ENCODE results near the gene KCTD2.

Gene KCTD2

GRCh38 chr17:75075597-75076336 is 28.7 kb downstream of the KCTD2 start:
- no peak for DNase-seq (ENCODE audit: low read depth, low spot score)

DNA sequence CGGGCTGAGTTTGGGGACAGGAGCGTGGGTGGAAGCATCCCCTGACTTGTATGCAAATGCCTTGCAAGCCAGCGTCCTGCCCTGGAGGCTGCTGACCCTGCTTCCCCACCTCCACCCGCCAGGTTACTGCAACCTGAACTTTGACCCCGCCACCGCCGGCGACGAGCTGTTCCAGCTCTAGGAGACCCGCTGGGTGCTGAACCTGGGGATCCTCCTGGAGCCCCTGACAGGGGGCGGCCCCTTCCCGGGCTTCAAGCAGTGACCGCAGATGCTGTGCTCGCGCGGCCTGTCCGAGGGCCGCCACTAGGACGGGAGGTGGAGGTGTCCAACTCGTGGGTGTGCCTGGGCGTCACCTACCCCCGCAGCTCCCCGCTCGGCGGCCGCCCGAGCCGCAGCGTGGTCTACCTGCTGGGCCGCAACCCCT is 30.1 kb downstream of the KCTD2 start:
- no peak for DNase-seq (ENCODE audit: low read depth, low spot score)

DNA sequence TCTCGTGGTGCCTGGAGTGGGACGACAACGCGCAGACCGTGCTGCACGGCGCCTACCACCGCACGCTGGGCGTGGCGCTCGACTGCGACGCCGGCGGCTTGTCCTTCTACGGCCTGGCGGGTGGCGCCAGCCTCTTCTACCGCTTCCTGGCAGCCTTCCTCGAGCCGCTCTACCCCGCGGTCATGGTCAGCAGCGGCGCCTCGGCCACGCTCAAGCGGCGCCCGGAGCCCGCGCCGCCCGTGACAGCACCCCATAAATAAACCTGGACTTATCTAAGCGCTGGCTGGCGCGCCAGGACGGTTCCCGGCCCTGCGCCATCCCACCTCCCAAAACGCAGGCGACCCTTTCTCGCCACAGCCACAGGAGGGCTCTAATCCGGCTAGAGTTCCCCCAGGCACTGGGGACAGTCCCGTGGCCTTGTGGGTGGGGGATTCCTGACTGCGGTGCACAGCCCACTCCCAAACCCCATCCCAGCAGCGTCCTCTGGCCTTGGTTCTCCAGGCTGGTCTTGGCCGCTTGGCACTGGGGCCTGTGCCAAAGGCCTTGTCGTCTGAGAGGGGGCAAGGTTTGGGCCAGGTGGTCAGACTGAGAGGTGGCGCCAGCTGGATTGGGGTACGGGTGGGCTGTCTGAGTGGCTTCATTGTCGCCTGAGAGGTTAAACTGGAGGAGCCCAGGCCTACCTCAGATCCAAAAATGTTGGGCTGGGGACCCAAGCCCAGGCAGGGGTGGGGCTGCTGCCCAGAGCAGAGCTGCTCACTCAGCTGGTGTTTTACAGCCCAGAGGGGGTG is 30.7 kb downstream of the KCTD2 start:
- peak; percentile 69 for DNase-seq (ENCODE audit: low read depth, low spot score)

- DNase-seq (ENCODE audit: low read depth, low spot score), result peak; percentile 90
Measured at GRCh38 chr17:75078284-75079022, 31.4 kb downstream of the KCTD2 start.

GRCh38 chr17:75079023-75079373 is 32.0 kb downstream of the KCTD2 start:
- no peak for DNase-seq (ENCODE audit: low read depth, low spot score)

GRCh38 chr17:75081611-75082540 is 34.9 kb downstream of the KCTD2 start:
- DNase-seq (ENCODE audit: low read depth, low spot score), result no peak

DNA sequence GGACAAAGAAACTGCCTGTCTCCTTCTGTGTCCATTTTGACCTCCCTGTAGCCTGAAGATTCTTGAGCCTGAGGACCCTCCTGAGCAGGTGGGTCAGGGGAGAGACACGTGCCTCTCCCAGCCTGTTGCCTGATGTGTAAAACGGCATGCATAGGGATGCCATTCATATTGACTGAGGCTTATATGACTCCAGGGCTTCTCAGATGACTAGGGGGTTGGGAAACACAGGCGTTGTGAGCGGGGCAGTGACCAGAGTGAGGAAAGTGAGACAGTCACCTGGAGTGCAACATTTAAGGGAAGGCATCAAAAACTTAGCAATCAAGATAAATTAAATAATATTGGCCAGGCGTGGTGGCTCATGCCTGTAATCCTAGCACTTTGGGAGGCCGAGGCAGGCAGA is 35.7 kb downstream of the KCTD2 start:
- no peak for DNase-seq (ENCODE audit: low read depth, low spot score)

DNA sequence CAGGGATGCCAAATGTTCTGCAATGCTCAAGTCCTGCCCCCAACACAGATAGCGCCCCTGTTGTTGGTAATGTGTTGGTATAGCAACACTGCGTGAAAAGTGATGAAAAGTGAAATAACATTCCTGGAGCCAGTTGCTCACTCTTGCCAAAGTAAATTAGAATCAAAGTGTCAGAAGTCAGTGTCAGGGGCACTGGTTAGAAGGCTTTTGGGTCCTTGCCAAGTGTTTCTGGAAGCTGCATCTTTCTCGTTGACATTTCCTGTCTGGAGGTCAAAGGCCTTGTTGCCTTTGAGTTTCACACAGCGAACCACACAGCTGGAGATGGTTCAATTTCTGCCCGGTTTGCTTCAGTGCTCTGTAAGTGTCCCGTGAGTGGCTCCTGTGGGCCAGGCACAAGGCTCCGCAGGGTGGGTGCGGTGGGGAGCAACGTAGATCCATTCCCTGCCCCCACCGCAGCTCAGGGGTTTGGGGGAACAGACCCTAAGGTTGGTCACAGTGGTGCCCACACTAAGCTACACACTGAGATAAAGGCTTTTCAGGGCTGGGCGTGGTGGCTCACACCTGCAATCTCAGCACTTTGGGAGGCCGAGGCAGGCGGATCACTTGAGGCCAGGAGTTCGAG is 37.1 kb downstream of the KCTD2 start:
- DNase-seq (ENCODE audit: low read depth, low spot score), result no peak

- DNase-seq (ENCODE audit: low read depth, low spot score), result no peak
Measured at GRCh38 chr17:75086496-75087181, 39.6 kb downstream of the KCTD2 start.

GRCh38 chr17:75087182-75087557 is 40.1 kb downstream of the KCTD2 start:
- no peak for DNase-seq (ENCODE audit: low read depth, low spot score)

GRCh38 chr17:75087558-75088453 is 40.8 kb downstream of the KCTD2 start, which contains the start of gene SLC16A5:
TSS of gene SLC16A5 (plus strand) at chr17:75087954. CDS start at chr17:75093637, 5,683 bp downstream.
- DNase-seq (ENCODE audit: low read depth, low spot score), result peak; percentile 83

DNA sequence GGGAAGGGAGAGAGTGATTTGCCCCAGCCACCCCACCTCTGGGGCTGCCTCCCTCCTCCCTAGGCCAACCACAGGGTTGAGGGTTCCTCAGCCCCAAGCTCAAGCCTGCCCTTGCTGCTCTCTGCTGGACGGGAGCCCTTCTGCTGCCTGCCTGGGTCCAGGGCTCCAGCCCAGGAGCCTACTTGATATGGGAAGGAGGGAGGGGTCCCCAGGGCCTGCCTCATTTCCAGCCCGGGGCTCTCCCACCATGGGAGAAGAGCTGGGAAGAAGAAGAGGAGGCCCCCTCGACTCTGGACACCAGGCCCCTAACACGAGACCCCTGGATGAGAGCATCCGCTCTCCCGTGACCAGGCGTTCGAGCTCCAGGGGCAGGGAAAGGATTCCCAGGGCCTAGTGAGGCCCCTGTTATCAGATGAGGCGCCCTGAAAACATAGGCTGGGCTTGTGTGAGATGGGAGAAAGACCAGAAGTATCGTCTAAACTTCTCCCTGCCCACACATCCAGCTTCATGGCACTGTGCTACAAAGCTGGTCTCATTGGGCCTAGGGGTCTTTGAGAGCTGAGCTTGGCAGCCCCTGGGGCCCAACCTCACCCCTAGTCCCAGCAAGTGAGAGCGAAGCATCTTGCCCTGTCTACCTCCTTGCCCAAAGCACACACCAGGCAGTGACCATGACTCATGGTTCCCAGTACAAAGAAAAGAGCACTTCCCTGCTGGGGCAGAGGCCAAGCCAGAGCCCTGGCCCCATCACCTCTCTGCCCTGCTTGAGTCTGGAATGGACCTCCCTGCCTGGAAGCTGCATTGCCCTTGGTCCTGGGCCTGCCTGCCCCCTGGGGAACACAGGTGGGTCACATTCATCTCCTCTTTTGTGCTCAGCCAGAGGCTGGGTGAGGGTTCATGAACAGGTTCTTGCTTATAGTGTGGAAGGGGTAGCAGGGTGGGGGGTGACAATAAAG is 41.7 kb downstream of the KCTD2 start:
- peak; percentile 55 for DNase-seq (ENCODE audit: low read depth, low spot score)

DNA sequence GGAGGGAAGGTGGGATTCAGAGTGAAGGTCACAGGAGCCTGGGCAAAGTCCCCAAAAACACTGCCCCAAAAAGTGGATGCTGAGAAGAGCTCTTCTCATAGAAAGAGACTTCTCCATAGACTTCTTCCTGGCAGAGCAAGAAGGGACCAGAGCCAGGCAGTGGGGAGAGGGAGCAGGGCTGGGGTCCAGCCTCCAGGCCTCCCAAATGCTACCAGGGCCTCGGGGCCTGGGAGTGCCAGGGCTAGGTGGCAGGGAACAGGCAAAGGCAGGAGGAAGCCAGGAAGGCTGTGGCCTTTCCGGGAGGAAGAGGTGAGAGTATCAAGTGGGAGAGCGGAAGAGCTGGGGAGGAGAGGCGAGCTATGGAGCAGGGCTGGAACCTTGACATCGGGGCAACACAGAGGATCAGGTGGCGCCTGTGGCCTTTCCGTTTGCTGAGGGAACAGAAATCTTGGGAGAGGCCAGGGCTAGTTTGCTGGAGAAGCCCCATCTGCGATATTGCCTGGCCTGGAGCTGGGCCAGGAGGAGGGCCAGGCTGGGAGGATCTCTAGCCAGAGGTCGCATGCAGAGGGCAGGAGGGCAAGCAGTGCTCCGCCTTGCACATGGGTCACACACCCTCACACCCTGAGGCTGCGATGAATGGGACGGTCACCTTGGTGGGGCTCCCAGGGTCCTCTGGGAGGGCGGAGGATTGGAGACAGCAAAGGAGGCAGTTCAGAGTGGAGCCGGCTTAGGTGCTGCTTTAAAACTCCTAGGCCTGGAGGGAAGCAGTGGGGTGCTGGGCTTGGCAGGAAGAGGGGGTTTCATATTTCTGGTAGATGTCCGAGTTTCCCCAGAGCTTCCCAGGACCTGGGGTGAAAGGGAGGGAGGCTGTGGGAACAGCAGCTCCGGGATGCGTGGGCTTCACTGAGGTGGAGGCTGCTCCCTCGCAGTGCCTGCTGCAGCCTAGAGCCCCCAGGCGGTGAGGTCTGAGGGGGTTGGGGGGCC is 44.1 kb downstream of the KCTD2 start:
- DNase-seq (ENCODE audit: low read depth, low spot score), result no peak

GRCh38 chr17:75091855-75092327 is 44.9 kb downstream of the KCTD2 start:
- DNase-seq (ENCODE audit: low read depth, low spot score), result no peak

GRCh38 chr17:75093548-75094158 is 46.6 kb downstream of the KCTD2 start:
- DNase-seq (ENCODE audit: low read depth, low spot score), result no peak

- no peak for DNase-seq (ENCODE audit: low read depth, low spot score)
Measured at GRCh38 chr17:75094871-75095399, 47.9 kb downstream of the KCTD2 start.
